CD4-positive, alpha-beta T cell (primary cell): Measurements from ENCODE around the gene DAND5. TPM values are rescaled to one million over a fixed set of nuclear protein-coding genes. Genes with fewer than 3 reads are reported as not detected.

ENCODE experiments used
- ATAC-seq: fragments of 200-7000 bp; cut with Tn5 transposase; one replicate; pipeline ENCODE4 v1.10.0; 2022; ENCODE audit warnings: mild to moderate bottlenecking; ENCODE audit not compliant: poor library complexity
- CTCF ChIA-PET: fragments of 350-600 bp; sonication (Branson Sonifier 250); formaldehyde crosslinking; loops from one replicate; lab custom pipeline; 2021; ENCODE audit warnings: antibody characterized with exemption, inconsistent platforms; lab: Charles Lee
- POLR2A ChIA-PET: fragments of 350-600 bp; sonication (Branson Sonifier 250); formaldehyde crosslinking; loops from one replicate; lab custom pipeline; 2021; ENCODE audit warnings: antibody characterized with exemption, inconsistent platforms; lab: Charles Lee
- DNase-seq, 14 experiments: peaks; one replicate each; pipeline ENCODE4 v3.0.0-alpha.2; 2013 to 2020; ENCODE audit warnings: mixed read lengths in 2 of 14
- H3K27ac ChIP-seq, 2 donors: one replicate each; pipeline versions ENCODE4 v1.5.1 to v1.7.0; 2013; ENCODE audit warnings: low read length in 2 of 2, low read depth in 1 of 2, mild to moderate bottlenecking in 1 of 2
- H3K27me3 ChIP-seq, 2 experiments: 1 replicate in 1 of 2; 2 replicates in 1 of 2; pipeline versions ENCODE4 v1.6.1 to v1.7.0; 2013; ENCODE audit warnings: low read length in 2 of 2, control low read depth in 1 of 2, mild to moderate bottlenecking in 1 of 2, moderate library complexity in 1 of 2; ENCODE audit not compliant: insufficient read depth in 2 of 2, control insufficient read depth in 1 of 2
- H3K36me3 ChIP-seq: one replicate; pipeline ENCODE4 v1.6.1; 2013; ENCODE audit warnings: low read length, control low read depth; ENCODE audit not compliant: insufficient read depth
- H3K4me1 ChIP-seq: one replicate; pipeline ENCODE4 v1.6.1; 2013; ENCODE audit warnings: low read length, control low read depth; ENCODE audit not compliant: insufficient read depth
- H3K4me3 ChIP-seq: one replicate; pipeline ENCODE4 v1.5.1; 2013; ENCODE audit warnings: mild to moderate bottlenecking, low read length, moderate library complexity
- H3K9me3 ChIP-seq, 2 experiments: 1 replicate in 1 of 2; 2 replicates in 1 of 2; pipeline versions ENCODE4 v1.6.1 to v1.7.0; 2013; ENCODE audit warnings: low read length in 2 of 2, mild to moderate bottlenecking in 2 of 2, control low read depth in 1 of 2, moderate library complexity in 1 of 2; ENCODE audit not compliant: control insufficient read depth in 1 of 2, insufficient read depth in 1 of 2
- H3K27ac Mint-ChIP-seq: one replicate; pipeline ENCODE4 v1.8.0; 2020; ENCODE audit warnings: mixed read lengths
- H3K27me3 Mint-ChIP-seq: one replicate; pipeline ENCODE4 v1.8.0; 2021; ENCODE audit warnings: mixed read lengths
- H3K36me3 Mint-ChIP-seq: one replicate; pipeline ENCODE4 v1.8.0; 2021; ENCODE audit warnings: low read depth, mixed read lengths
- H3K4me1 Mint-ChIP-seq: one replicate; pipeline ENCODE4 v1.8.0; 2021; ENCODE audit warnings: low read depth, mixed read lengths
- H3K4me3 Mint-ChIP-seq: one replicate; pipeline ENCODE4 v1.8.0; 2020; ENCODE audit warnings: mild to moderate bottlenecking, mixed read lengths
- H3K9me3 Mint-ChIP-seq: one replicate; pipeline ENCODE4 v1.8.0; 2020; ENCODE audit warnings: mixed read lengths
- CTCF ChIP-seq: fragments of 200-600 bp; IDR thresholded peaks from one replicate; pipeline ENCODE4 v1.8.0; 2022; ENCODE audit warnings: antibody characterized with exemption, mild to moderate bottlenecking
- intact Hi-C, 2 experiments: fragments of 100-400 bp; cut with DNase I in 1 of 2; cut with micrococcal nuclease in 1 of 2; formaldehyde crosslinking; loops; one replicate each; pipeline versions ENCODE4 v1.15.1 to v1.9.0; 2023 to 2025; cut with DNase I, micrococcal nuclease
- total RNA-seq, 174 experiments: library from RNA in 2 of 174; stranded (reverse) in 2 of 174; gene quantifications; one replicate each; pipeline ENCODE4 v1.2.3 and lab custom pipeline; 2021 to 2026

Gene DAND5
- total RNA-seq, 2 experiments from 2014 or later: not detected

GRCh38 chr19:12943437-12944044 is 25.8 kb upstream of the DAND5 start:
- ChIA-PET CTCF (interaction anchor here (0.7 kb wide), 1 partner anchor 40 kb away, joined by 4 read pairs; no protein-coding TSS in a partner anchor), POLR2A (interaction anchor here (0.6 to 1.4 kb wide), 3 partner anchors 21 to 59 kb away, joined by 3 to 4 read pairs (median 4); partner anchors contain the start of gene GCDH)
- Mint-ChIP-seq H3K36me3 (peaks cover 93% of the 10 kb centered on the region), H3K27ac (peak overlapping the region; percentile 97), H3K4me1 (peaks cover 54% of the 10 kb centered on the region), H3K27me3 (peaks cover 4% of the 10 kb centered on the region), H3K4me3 (peak overlapping the region; percentile 63), H3K9me3 (no peaks in the 10 kb centered on the region)
- TF ChIP-seq CTCF: no peak
- Histone ChIP-seq H3K27me3 (peaks cover 0 to 3% of the 10 kb centered on the region in 2 experiments), H3K27ac (peak overlapping the region in 1 of 2 donors; percentile 71), H3K36me3 (peaks cover 70% of the 10 kb centered on the region), H3K4me3 (no peak overlapping the region), H3K9me3 (peaks cover 0 to 12% of the 10 kb centered on the region in 2 experiments), H3K4me1 (peaks cover 76% of the 10 kb centered on the region)
- ATAC-seq (no peak), DNase-seq (peak in 1 of 14 experiments; percentile 36)
- intact Hi-C loops: no loop called here

GRCh38 chr19:12944104-12944674 is 25.2 kb upstream of the DAND5 start:
- Histone ChIP-seq H3K27me3 (peaks cover 0 to 3% of the 10 kb centered on the region in 2 experiments), H3K4me3 (no peak overlapping the region), H3K36me3 (peaks cover 76% of the 10 kb centered on the region), H3K4me1 (peaks cover 71% of the 10 kb centered on the region), H3K9me3 (peaks cover 0 to 12% of the 10 kb centered on the region in 2 experiments), H3K27ac (peak overlapping the region; percentile 51 to 73)
- TF ChIP-seq CTCF: no peak
- DNase-seq (no peak), ATAC-seq (no peak)
- H3K4me3 Mint-ChIP-seq: peak overlapping the region; percentile 98
- no peaks in the 10 kb centered on the region for H3K9me3 Mint-ChIP-seq
- H3K4me1 Mint-ChIP-seq: peaks cover 48% of the 10 kb centered on the region
- CTCF ChIA-PET: no interaction called here
- intact Hi-C loops: no loop called here
- H3K27ac Mint-ChIP-seq: peak overlapping the region; percentile 97
- H3K36me3 Mint-ChIP-seq: peaks cover 93% of the 10 kb centered on the region
- peaks cover 4% of the 10 kb centered on the region for H3K27me3 Mint-ChIP-seq
- POLR2A ChIA-PET: interaction anchor here (0.6 to 1.4 kb wide), 4 partner anchors 20 to 261 kb away, joined by 3 to 4 read pairs (median 4); partner anchors contain the start of gene GCDH

- peaks cover 0 to 3% of the 10 kb centered on the region in 2 experiments for H3K27me3 ChIP-seq
- peak; percentile 81 for ATAC-seq
- intact Hi-C loops: no loop called here
- H3K36me3 Mint-ChIP-seq: peaks cover 93% of the 10 kb centered on the region
- DNase-seq: peak; percentile 96 to 100 (median 98)
- H3K9me3 ChIP-seq: peaks cover 0 to 6% of the 10 kb centered on the region in 2 experiments
- H3K27me3 Mint-ChIP-seq: peaks cover 4% of the 10 kb centered on the region
- H3K9me3 Mint-ChIP-seq: no peaks in the 10 kb centered on the region
- H3K4me3 ChIP-seq: peak within 1 kb of the TSS; percentile 62
- H3K4me1 Mint-ChIP-seq: peaks cover 40% of the 10 kb centered on the region
- POLR2A ChIA-PET: interaction anchor here (1.8 kb wide), 1 partner anchor 11 kb away, joined by 6 read pairs; the partner anchor contains the start of gene GADD45GIP1
- H3K36me3 ChIP-seq: peaks cover 73% of the 10 kb centered on the region
- H3K27ac Mint-ChIP-seq: peak within 1 kb of the TSS; percentile 97
- H3K4me3 Mint-ChIP-seq: peak within 1 kb of the TSS; percentile 98
- H3K27ac ChIP-seq: peak within 1 kb of the TSS; percentile 73
- no peak for TF ChIP-seq CTCF
- CTCF ChIA-PET: interaction anchor here (1.7 kb wide), 1 partner anchor 20 kb away, joined by 4 read pairs; no protein-coding TSS in a partner anchor
- H3K4me1 ChIP-seq: peaks cover 57% of the 10 kb centered on the region
Observed at GRCh38 chr19:12945479-12946091, 23.8 kb upstream of the DAND5 start, which contains the start of gene RAD23A. TSS of gene RAD23A (plus strand) at chr19:12945862. CDS start at chr19:12945949, 87 bp downstream.
